SK-N-SH (cell line): ENCODE results near the gene ACER3.

ENCODE experiments used
- CHD2 ChIP-seq: fragments of 150-350 bp; IDR thresholded peaks from 2 replicates; pipeline ENCODE4 v1.6.1; 2018; ENCODE audit warnings: low read length; ENCODE audit not compliant: partially characterized antibody
- EP300 ChIP-seq, 2 experiments: IDR thresholded peaks; 2 replicates each; pipeline versions ENCODE4 v1.4.0 to v1.6.1; 2012; ENCODE audit warnings: borderline replicate concordance in 1 of 2, low read depth in 1 of 2, low read length in 1 of 2
- EZH2phosphoT487 ChIP-seq: fragments of 200-600 bp; sonication (generic); IDR thresholded peaks from 2 replicates; pipeline ENCODE4 v1.6.1; 2017; ENCODE audit warnings: low read depth, mixed run types, mild to moderate bottlenecking, antibody characterized with exemption, moderate library complexity, borderline replicate concordance
- GABPA ChIP-seq: IDR thresholded peaks from 2 replicates; pipeline ENCODE4 v1.4.0; 2012; ENCODE audit warnings: low read depth, mild to moderate bottlenecking
- JUND ChIP-seq: IDR thresholded peaks from 2 replicates; pipeline ENCODE4 v1.4.0; 2012
- POLR2AphosphoS5 ChIP-seq: IDR thresholded peaks from 2 replicates; pipeline ENCODE4 v1.6.1; 2012; ENCODE audit warnings: low read depth, low read length
- TF ChIP-seq, protein P1 (sequence below): fragments of 200-600 bp; sonication (generic); IDR thresholded peaks from 2 replicates; pipeline ENCODE4 v1.6.1; 2017; ENCODE audit warnings: antibody characterized with exemption, mild to moderate bottlenecking, moderate library complexity

DNA sequence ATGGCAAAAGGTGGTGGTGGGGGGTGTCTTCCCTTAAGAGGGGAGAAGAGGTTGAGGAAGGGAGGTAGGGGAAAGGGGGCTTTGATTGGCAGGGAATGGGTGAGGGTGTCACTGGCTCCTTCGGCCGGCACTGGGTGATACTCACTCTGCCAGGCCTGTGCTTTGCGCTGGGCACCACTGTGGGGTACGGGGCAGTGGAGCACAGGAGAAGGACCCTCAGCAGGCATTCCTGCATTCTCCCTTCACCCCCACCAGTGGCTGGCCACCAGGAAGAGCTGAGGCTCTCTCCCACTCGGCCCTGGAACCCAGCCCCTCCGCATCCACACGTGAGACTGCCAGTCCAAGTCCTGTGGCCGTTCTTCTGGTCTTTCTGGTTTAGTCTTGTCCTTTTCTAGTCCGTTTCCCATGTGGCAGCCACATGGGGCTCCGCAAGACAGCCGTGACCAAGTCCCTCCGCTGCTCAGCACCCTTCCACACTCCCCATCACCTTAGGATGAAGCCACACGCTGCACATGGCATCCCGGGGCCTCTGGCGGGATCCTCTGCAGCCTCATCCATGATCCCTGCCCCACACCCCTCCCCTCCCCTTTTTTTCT, 214.0 kb downstream of the ACER3 start:
- TF ChIP-seq, protein P1, sequence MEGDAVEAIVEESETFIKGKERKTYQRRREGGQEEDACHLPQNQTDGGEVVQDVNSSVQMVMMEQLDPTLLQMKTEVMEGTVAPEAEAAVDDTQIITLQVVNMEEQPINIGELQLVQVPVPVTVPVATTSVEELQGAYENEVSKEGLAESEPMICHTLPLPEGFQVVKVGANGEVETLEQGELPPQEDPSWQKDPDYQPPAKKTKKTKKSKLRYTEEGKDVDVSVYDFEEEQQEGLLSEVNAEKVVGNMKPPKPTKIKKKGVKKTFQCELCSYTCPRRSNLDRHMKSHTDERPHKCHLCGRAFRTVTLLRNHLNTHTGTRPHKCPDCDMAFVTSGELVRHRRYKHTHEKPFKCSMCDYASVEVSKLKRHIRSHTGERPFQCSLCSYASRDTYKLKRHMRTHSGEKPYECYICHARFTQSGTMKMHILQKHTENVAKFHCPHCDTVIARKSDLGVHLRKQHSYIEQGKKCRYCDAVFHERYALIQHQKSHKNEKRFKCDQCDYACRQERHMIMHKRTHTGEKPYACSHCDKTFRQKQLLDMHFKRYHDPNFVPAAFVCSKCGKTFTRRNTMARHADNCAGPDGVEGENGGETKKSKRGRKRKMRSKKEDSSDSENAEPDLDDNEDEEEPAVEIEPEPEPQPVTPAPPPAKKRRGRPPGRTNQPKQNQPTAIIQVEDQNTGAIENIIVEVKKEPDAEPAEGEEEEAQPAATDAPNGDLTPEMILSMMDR: no peak
- TF ChIP-seq EP300 (IDR thresholded peaks at IDR 0.05; ENCODE audit: borderline replicate concordance in 1 of 2, low read depth in 1 of 2, low read length in 1 of 2) (no peak), POLR2AphosphoS5 (no peak), CHD2 (no peak), EZH2phosphoT487 (no peak), JUND (no peak), GABPA (no peak)
